Transverse colon (tissue), 4 donors: ENCODE data around the gene S100A3.
A peak's percentile ranks its signal among the peaks of the same experiment; 100 is the strongest.

Experiments
- CTCF ChIP-seq, 5 experiments: fragments of 200-600 bp in 3 of 5; fragments of 450-650 bp in 2 of 5; sonication (generic) in 3 of 5; IDR thresholded peaks; 1 replicate in 2 of 5; 2 replicates in 3 of 5; pipeline ENCODE4 v1.5.1; 2016 to 2017; ENCODE audit warnings: antibody characterized with exemption in 5 of 5, inconsistent platforms in 3 of 5, mild to moderate bottlenecking in 2 of 5, moderate library complexity in 1 of 5
- POLR2AphosphoS5 ChIP-seq, 3 donors: sonication (generic); formaldehyde crosslinking; IDR thresholded peaks; one replicate each; pipeline ENCODE4 v1.6.1; 2016; ENCODE audit warnings: antibody characterized with exemption in 3 of 3

- TF ChIP-seq CTCF (IDR thresholded peaks at IDR 0.05) (no peak), POLR2AphosphoS5 (IDR thresholded peaks at IDR 0.05) (peak; percentile 65 to 85 (median 66))
These were observed 3.7 kb downstream of the S100A3 start, which contains the start of gene S100A4 for GRCh38 chr1:153545067-153546055.
